HepG2 (cell line): ENCODE results near the gene CMTM4.
"Not testable (repeated sequence)": the region's sequence is repeated elsewhere in the genome, so short reads cannot be mapped to it uniquely, and the experiment has no call there.

Experiments used
- ATM ChIP-seq: fragments of 450-650 bp; IDR thresholded peaks from 2 replicates; pipeline ENCODE4 v1.7.1; 2017; ENCODE audit warnings: mild to moderate bottlenecking, borderline replicate concordance
- CBX2 ChIP-seq, 2 experiments: fragments of 200-600 bp in 1 of 2; sonication (generic); formaldehyde crosslinking in 1 of 2; IDR thresholded peaks; 2 replicates each; pipeline versions ENCODE4 v1.7.0 to v1.8.1; 2018 to 2022; ENCODE audit warnings: low read depth in 2 of 2, low read length in 1 of 2, mild to moderate bottlenecking in 1 of 2, missing genetic modification reagents in 1 of 2
- KLF6 ChIP-seq: IDR thresholded peaks from 2 replicates; pipeline ENCODE4 v1.8.0; 2016; ENCODE audit warnings: missing biosample characterization, missing genetic modification reagents
- TF ChIP-seq, protein P1 (sequence below): sonication (generic); formaldehyde crosslinking; IDR thresholded peaks from 2 replicates; pipeline ENCODE4 v1.9.0; 2021; ENCODE audit warnings: missing genetic modification reagents, mild to moderate bottlenecking, borderline replicate concordance
- TF ChIP-seq, protein P2 (sequence below): IDR thresholded peaks from 2 replicates; pipeline ENCODE4 v1.6.1; 2016; ENCODE audit warnings: missing compliant biosample characterization, missing genetic modification reagents, borderline replicate concordance

DNA sequence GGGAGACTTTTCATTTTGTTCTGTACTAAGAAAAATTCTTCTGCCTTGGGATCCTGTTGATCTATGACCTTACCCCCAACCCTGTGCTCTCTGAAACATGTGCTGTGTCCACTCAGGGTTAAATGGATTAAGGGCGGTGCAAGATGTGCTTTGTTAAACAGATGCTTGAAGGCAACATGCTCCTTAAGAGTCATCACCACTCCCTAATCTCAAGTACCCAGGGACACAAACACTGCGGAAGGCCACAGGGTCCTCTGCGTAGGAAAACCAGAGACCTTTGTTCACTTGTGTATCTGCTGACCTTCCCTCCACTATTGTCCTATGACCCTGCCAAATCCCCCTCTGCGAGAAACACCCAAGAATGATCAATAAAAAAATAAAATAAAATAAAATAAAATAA lies 65.0 kb downstream of the CMTM4 start:
- TF ChIP-seq, protein P1, sequence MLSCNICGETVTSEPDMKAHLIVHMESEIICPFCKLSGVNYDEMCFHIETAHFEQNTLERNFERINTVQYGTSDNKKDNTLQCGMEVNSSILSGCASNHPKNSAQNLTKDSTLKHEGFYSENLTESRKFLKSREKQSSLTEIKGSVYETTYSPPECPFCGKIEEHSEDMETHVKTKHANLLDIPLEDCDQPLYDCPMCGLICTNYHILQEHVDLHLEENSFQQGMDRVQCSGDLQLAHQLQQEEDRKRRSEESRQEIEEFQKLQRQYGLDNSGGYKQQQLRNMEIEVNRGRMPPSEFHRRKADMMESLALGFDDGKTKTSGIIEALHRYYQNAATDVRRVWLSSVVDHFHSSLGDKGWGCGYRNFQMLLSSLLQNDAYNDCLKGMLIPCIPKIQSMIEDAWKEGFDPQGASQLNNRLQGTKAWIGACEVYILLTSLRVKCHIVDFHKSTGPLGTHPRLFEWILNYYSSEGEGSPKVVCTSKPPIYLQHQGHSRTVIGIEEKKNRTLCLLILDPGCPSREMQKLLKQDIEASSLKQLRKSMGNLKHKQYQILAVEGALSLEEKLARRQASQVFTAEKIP (CRISPR knock-in tag), result not testable (repeated sequence)
- TF ChIP-seq CBX2 (IDR thresholded peaks at IDR 0.05; ENCODE audit: low read depth, low read length); CBX2 (CRISPR knock-in tag; IDR thresholded peaks at IDR 0.05; ENCODE audit: low read depth); KLF6 (CRISPR knock-in tag); ATM: not testable (repeated sequence)
- TF ChIP-seq, protein P2, sequence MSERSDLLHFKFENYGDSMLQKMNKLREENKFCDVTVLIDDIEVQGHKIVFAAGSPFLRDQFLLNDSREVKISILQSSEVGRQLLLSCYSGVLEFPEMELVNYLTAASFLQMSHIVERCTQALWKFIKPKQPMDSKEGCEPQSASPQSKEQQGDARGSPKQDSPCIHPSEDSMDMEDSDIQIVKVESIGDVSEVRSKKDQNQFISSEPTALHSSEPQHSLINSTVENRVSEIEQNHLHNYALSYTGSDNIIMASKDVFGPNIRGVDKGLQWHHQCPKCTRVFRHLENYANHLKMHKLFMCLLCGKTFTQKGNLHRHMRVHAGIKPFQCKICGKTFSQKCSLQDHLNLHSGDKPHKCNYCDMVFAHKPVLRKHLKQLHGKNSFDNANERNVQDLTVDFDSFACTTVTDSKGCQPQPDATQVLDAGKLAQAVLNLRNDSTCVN (CRISPR knock-in tag), result not testable (repeated sequence)
